ENCODE data around the gene DAND5.

Gene DAND5

DNA sequence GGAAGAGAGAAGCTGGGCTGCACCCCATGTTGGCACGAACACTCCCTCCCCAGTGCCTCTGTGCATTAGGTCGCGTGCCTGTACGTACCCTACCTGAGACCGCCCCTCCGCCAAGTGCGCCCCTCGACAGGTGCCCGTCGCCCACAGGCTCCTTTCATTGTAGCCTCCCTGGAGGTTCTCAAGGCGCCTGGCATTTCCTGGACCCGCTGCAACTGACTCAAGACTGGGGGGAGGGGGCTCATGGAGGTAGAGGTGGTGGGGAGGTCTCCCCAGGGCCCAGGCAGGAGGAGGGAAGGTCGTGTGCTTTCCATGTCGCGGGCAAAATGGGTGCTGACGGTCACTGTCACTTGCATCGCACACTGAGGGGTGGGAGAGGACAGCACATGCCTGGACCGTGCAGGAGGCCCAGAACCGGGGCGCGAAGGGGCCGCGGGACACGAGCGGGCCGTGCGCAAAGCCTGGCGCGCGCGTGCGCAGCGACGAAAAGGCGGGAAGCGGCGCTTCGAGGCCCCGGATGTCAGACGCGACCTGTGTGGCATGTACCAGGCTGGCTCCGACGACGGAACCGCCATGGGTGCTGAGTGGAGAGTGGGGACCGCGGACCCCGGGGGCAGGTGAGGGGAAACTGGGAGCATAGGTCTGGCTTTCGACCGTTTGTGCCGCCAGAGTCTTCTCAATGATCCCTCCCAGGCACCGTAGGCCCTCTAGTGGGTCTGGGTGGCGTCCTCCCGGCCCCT is 42.4 kb downstream of the DAND5 start:
- no peak for DNase-seq

GRCh38 chr19:13012390-13012689 is 43.0 kb downstream of the DAND5 start:
- DNase-seq: no peak

- DNase-seq: no peak
Measured at GRCh38 chr19:13012690-13013608, 43.6 kb downstream of the DAND5 start.

DNA sequence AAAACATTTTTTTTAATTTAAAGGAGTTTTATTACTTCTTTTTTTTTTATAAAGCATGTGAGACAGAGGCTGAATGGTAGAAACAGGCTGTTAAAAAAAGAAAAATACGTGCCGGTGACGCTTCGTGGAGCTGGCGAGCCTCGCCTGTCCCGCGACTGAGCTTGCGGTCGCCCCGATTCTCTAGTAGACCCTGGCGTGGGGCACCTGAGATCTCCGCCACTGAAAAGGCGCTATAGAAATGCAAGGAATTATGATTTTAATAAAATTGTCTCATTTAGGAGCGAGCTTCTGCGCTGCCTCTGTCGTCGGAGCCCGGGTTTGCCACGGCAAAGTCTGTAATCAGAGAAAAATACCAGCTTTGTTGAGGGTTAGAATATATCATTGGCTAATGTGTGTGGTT is 44.3 kb downstream of the DAND5 start:
- DNase-seq: no peak

GRCh38 chr19:13014101-13014920 is 44.9 kb downstream of the DAND5 start:
- no peak for DNase-seq

DNA sequence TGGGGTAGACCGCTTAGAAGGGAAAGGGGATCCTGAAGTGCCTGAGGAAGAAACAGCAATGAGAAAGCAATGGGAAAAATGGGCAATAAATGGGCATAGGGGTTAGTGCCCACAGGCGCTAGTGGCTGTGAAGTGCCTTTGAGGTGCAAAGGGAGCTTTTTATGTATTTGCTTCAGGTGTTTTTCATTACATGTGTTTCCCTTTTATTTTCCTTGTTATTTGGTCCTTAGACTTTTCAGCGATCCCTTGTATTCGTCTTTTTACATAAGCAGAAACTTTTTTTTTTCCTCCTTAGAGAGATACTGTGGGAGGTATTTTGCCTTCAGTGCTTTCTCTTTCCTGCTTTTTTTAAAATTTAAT is 45.5 kb downstream of the DAND5 start:
- DNase-seq: no peak

DNA sequence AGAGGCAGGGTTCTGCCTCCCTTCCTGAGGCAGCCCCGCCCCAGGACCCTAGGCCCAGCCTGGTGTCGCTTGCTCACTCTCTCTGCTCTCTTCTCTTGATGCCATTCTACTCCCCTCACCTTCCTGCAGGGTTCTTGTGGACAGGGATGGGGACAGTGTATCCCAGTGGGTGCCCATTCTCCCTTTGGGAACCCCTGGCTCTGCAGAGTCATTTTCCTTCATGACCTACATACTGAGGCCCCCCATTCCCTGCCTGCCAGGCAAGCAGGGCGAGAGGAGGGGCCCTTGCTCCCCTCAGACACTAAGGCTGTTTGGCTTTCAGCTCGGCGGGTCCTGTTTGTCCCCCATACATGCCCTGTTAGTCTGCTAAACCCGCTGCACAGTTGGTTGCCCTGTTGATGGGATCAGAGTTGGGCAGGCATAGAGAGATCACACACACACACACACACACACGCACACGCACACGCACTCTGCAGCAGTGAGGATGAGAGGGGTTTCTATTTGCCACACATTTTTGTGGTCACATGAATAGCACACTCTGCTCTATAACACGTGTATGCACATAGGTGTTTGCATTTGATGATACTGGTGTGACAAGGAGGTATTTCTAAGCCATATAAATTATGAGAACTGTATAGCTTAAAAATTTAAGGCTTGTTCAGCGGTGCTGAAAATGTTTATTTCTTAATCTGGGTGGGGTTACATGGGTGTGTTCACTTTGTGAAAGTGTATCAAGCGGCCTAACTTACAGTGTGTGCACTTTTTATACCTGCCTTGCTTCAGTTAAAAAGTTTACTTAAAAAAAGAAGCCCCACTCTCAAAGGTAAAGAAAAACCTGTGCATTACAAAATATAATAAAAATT is 46.2 kb downstream of the DAND5 start:
- DNase-seq: no peak

- DNase-seq: no peak
Measured at GRCh38 chr19:13016245-13016627, 46.9 kb downstream of the DAND5 start.

GRCh38 chr19:13016628-13017305 is 47.4 kb downstream of the DAND5 start:
- no peak for DNase-seq

GRCh38 chr19:13017306-13018034 is 48.1 kb downstream of the DAND5 start:
- no peak for DNase-seq

GRCh38 chr19:13018035-13018914 is 48.9 kb downstream of the DAND5 start:
- no peak for DNase-seq

DNA sequence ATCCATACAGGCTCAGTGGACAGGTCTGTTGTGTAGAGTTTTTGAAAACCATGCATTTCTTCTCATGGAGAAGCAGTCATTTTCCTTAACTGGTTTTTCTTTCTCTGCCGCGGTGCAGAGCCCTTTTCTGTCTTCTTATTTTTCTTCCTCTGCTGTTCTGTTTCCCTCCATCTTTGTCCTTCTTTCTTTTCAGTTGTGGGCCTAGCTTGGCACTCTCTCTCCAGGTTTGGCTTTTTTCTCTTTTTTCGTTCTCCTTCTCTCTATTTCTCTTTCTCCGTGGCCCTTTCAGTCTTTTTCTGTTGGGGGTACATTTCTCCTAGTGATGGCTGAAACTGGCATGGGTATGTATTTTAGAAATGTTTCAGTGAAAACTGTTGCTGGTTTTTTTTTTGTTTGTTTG is 50.0 kb downstream of the DAND5 start:
- no peak for DNase-seq

DNA sequence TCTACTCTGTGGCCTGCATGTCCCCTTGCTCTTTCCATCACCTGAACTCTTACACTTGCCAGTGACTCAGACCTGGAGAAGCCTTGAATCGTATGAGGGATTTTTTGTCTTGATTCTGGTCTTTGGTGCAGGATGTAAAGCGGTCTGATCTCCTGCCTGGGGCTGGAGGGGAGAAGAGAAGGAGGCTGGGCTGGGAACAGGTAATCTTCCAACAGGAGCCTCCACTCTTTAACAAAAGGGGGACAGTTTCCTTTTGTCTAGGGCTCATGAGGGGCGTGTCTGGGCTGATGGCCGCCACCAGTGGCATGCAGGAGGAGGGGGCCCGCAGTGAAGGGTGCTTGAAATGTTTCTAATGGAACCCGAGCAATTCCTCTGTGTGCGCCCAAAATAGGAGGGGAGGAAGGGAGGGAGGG is 50.6 kb downstream of the DAND5 start:
- no peak for DNase-seq

DNA sequence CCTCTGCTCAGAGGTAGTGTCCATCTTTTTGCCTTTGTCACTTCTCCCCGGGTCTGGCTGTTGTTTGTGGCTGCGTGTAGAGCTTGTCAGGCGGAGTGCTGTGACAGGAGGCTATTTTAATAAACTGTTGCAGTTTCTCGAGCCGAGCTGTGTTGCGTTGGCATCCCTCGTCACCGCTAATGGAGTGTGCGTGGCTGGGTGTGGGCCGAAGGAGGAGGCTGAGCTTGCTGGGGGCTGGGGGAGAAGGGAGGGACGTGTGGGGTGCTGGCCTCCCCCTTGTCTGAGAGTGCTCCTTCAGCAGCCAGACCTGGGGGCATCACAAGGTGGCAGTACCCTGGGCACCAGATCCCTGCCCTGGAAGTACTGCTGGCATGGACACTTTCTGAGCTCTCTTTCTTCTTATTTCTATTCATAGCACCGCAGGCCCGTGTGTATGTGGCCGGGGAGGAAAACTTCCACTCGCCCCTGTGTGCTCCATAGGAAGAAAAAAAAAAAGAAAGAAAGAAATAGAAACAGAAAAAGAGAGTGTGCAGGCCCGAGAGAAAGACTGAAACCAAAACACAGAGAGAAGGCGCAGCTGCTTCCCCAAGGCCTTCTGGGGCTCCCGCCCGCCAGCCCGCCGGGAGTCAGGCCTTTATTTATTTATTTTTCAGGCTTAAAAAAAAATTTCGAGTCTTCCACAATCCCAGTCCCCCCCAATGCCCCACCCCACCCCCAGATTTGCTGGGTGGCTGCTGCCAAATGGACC is 52.9 kb downstream of the DAND5 start:
- no peak for DNase-seq

- DNase-seq: no peak
Measured at GRCh38 chr19:13022859-13023636, 53.7 kb downstream of the DAND5 start.

- no peak for DNase-seq
Measured at GRCh38 chr19:13023656-13024055, 54.3 kb downstream of the DAND5 start.

Measured in stimulated activated CD4-positive, alpha-beta T cell treated with anti-CD3 and anti-CD28 coated beads, Interleukin-2, amount 100 ng/mL, for 48 hours (primary cell).